ENCODE measurements around the gene MYLK2.

MYLK2 gene

DNA sequence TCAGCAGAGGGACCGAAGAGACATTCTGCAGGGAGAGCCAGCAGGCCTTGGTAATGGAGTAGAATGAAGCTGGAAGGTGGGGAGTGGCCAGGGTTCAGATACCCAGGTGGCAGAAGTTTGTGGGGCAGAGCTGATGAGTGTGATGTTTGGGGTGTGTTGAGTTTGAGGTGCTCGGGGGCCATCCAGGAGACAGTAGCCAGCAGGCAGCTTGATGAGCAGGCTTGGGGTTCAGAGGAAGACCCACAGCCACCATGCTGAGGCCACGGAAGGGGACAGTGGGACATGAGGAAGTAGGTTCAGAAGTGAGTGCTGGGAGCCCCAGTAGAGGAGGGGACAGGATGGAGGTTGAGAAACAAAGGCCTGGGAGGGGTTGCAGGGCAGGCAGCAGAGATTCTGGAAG is 37.4 kb downstream of the MYLK2 start:
- TF ChIP-seq, protein P1, sequence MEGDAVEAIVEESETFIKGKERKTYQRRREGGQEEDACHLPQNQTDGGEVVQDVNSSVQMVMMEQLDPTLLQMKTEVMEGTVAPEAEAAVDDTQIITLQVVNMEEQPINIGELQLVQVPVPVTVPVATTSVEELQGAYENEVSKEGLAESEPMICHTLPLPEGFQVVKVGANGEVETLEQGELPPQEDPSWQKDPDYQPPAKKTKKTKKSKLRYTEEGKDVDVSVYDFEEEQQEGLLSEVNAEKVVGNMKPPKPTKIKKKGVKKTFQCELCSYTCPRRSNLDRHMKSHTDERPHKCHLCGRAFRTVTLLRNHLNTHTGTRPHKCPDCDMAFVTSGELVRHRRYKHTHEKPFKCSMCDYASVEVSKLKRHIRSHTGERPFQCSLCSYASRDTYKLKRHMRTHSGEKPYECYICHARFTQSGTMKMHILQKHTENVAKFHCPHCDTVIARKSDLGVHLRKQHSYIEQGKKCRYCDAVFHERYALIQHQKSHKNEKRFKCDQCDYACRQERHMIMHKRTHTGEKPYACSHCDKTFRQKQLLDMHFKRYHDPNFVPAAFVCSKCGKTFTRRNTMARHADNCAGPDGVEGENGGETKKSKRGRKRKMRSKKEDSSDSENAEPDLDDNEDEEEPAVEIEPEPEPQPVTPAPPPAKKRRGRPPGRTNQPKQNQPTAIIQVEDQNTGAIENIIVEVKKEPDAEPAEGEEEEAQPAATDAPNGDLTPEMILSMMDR (IDR thresholded peaks at IDR 0.05): no peak
- Histone ChIP-seq H3K27ac (no peak overlapping the region), H3K4me3 (no peak overlapping the region)
- DNase-seq (ENCODE audit: low spot score): no peak

DNA sequence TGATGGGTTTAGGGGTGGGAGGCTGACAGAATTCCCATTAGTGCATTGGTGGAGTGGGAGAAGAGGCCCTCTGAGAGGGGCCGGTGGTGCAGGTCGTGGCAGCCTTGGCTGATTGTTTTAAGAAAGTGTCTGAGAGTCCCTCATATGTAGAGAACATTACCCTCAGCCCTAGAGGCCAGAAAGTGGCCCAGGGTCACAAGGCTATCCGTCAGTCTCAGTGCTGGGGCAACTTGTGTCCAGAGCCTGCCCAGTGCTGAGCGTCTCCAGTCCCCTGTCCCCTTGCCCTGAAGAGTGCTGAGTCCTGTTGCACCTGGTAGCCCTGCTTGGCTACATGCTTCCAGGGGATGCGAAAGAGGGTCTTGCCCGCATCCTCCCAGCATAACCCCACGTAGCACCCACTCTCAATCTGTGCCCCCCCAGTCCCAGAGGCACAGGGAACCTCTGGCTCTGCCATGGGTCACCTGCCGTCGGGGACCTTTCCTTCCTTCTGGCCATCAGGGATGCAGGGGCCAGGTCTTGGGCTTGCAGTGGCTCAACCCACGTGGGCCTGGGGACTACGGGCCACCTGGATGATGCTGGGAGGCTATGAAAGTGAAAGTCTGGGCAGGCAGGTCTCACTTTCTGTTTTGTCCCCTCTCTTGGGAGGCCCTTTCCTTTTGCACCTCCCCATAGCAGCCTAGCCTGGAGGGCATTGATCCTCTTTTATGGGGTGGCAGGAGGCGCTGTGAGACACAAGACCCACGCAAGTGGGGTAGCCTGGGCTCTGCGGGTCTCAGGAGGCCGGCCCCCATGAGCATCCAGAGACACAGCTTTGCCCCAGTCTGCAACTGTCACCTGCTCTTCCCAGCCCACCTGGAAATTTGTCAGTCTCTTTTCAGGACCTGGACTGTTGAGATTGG is 39.0 kb downstream of the MYLK2 start:
- no peak overlapping the region for H3K4me3 ChIP-seq
- no peak overlapping the region for H3K27ac ChIP-seq
- DNase-seq (ENCODE audit: low spot score): no peak
- TF ChIP-seq, protein P1 (IDR thresholded peaks at IDR 0.05): no peak

DNA sequence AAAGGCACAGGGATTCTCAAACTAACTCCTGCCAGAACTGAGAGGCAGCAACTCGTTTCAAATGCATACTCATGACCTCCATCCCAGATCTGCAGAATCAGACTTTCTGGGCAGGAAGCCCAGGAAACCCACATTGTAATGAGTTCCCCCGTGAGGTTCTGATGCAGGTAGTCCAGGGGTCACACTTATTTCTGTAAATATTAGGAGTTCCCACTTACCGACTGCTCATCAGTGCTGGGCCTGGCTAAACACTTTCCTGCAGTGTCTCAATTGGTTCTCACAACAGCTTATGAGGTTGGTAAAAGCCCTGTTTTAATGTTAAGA is 39.6 kb downstream of the MYLK2 start:
- TF ChIP-seq, protein P1 (IDR thresholded peaks at IDR 0.05): no peak
- no peak overlapping the region for H3K27ac ChIP-seq
- no peak for DNase-seq (ENCODE audit: low spot score)
- no peak overlapping the region for H3K4me3 ChIP-seq

- TF ChIP-seq, protein P1 (IDR thresholded peaks at IDR 0.05): no peak
- Histone ChIP-seq H3K4me3 (no peak overlapping the region), H3K27ac (no peak overlapping the region)
- DNase-seq (ENCODE audit: low spot score): peak; percentile 31
These were observed 40.3 kb downstream of the MYLK2 start for GRCh38 chr20:31859266-31859997.

- TF ChIP-seq, protein P1 (IDR thresholded peaks at IDR 0.05): no peak
- no peak overlapping the region for H3K4me3 ChIP-seq
- peak; percentile 38 for DNase-seq (ENCODE audit: low spot score)
- no peak overlapping the region for H3K27ac ChIP-seq
These were observed 40.8 kb downstream of the MYLK2 start for GRCh38 chr20:31859998-31860380.

GRCh38 chr20:31860390-31861134 is 41.4 kb downstream of the MYLK2 start:
- Histone ChIP-seq H3K4me3 (peak overlapping the region; percentile 76), H3K27ac (no peak overlapping the region)
- TF ChIP-seq, protein P1 (IDR thresholded peaks at IDR 0.05): no peak
- peak; percentile 71 for DNase-seq (ENCODE audit: low spot score)

Data from coronary artery (tissue), 2 donors.